Superior temporal gyrus (tissue), 1 donor: Measurements from ENCODE around the gene TUBB2A.
"Not testable (repeated sequence)": the region's sequence is repeated elsewhere in the genome, so short reads cannot be mapped to it uniquely, and the experiment has no call there.

Experiments
- DNase-seq: peaks from one replicate; pipeline ENCODE4 v3.0.0-alpha.2; 2016; ENCODE audit errors: extremely low spot score

The TUBB2A gene

GRCh38 chr6:3181105-3181504 lies 23.8 kb upstream of the TUBB2A start:
- DNase-seq: no peak

DNA sequence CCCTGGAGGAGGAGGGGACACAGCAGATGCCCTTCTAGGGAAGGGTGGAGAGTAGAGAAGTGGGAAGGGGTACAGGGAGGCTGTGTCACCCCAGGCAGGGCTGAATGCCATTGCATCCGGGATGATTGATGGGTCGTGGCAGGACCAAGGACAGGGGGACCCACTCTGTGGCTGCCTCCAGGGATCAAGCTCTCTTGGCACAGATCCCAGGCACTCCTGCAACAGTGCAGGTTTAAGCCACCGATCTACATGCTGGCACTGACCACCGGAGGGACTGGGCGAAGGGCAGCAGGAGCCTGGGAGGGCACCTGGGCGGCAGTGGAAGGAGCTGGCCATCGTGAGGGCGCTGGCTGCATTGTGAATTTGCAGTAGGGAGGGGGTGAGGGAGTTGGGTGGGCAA lies 22.6 kb upstream of the TUBB2A start:
- DNase-seq: not testable (repeated sequence)

DNA sequence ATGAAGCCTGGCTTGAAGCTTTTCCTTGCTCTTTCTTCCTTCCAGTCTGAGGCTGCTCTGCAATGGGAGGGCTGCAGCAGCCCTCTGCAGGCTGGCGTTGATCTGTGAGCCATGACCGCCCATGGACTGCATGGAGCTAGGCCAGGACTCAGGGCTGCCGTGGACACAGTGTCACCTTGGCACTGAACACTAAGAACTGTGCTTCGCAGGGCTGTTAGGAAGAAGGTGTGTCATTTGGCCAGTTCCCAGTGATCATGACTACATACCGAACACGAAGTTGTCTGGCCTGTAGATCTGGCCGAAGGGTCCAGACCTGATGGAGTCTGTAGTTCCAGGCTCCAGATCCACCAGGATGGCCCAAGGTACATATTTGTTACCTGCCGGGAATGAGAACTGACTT lies 21.3 kb upstream of the TUBB2A start:
- not testable (repeated sequence) for DNase-seq

DNA sequence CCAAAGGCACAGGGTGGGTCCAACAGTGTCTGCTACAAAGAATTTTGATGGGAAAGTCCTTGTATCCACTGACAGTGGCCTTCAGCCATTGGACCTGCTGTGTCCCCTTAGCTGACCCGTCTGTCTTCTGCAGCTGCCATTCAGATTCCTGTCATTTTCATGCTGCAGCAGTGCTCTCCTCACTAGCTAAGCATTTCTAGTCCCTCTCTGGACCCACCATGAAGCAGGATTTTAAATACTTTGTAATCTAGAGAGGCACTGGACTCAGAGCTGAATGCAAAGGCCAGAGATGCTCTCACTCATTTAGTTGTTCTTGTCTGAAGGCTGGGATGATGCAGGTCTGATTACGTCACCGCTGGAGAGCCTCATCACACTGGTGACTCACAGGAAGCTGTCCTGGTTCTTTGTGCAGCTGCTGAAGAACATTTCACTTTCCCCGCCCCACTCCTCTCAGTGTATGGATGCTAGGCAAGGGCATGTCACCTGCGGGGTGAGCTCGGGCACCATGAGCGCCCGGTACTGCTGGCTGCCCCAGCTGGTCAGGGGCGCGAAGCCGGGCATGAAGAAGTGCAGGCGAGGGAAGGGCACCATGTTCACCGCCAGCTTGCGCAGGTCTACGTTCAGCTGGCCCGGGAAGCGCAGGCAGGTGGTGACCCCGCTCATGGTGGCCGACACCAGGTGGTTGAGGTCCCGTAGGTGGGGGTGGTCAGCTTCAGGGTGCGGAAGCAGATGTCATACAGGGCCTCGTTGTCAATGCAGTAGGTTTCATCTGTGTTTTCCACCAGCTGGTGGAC lies 19.4 kb upstream of the TUBB2A start:
- peak; percentile 58 for DNase-seq

GRCh38 chr6:3175715-3176402 lies 18.5 kb upstream of the TUBB2A start:
- DNase-seq: no peak

DNA sequence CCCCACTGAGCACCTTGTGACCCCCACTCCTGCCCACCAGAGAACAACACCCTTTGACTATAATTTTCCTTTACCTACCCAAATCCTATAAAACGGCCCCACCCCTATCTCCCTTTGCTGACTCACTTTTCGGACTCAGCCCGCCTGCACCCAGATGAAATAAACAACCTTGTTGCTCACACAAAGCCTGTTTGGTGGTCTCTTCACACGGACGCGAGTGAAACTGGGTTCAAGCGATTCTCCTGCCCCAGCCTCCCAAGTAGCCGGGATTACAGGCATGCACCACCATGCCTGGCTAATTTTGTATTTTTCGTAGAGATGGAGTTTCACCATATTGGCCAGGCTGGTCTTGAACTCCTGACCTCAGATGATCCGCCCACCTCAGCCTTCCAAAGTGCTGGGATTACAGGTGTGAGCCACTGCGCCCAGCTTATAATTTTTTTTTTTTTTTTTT lies 16.3 kb upstream of the TUBB2A start:
- not testable (repeated sequence) for DNase-seq

- DNase-seq: not testable (repeated sequence)
These were observed 15.4 kb upstream of the TUBB2A start for GRCh38 chr6:3172789-3173188.

GRCh38 chr6:3171313-3172175 lies 14.2 kb upstream of the TUBB2A start:
- not testable (repeated sequence) for DNase-seq

- DNase-seq: not testable (repeated sequence)
These were observed 13.3 kb upstream of the TUBB2A start for GRCh38 chr6:3170676-3171075.

GRCh38 chr6:3168046-3168445 lies 10.7 kb upstream of the TUBB2A start:
- DNase-seq: not testable (repeated sequence)

- DNase-seq: not testable (repeated sequence)
These were observed 9.3 kb upstream of the TUBB2A start for GRCh38 chr6:3166535-3167225.

GRCh38 chr6:3165631-3166534 lies 8.5 kb upstream of the TUBB2A start:
- no peak for DNase-seq

DNA sequence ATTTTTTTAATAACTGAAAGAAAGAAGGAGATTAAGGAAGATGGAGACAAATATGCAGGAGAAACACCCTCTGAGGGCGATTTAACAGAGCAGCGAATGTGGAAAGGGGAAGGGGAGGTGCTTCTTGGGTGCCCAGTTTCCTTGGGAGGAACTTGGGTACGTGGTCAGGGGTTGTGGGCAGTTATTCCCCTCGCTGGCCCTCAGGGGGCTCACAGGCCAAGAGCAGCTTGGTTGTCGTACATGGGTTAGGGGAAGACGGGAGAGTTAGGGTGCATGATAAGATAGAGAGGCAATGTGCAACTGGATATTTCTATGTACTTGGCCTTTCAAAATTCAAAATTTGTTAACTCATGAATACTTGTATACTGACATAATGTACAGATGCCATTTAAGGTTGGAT lies 7.0 kb upstream of the TUBB2A start:
- no peak for DNase-seq

DNA sequence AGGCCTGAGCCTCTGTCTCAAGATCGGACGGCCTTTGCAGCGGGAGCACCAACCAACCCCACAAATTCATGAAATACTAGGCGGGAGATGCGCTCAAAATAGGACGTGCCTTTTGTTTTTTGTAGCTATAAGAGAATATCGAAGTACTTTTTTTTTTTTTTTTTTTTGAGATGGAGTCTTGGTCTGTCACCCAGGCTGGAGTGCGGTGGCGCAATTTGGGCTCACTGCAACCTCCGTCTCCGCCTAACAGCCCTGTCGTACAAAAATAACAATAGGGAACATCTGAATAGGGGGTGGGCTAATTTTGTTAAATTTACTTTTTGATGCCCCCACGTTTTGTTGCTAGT lies 5.9 kb upstream of the TUBB2A start:
- DNase-seq: peak; percentile 24

- DNase-seq: peak; percentile 56
These were observed 5.4 kb upstream of the TUBB2A start for GRCh38 chr6:3162565-3163247.

DNA sequence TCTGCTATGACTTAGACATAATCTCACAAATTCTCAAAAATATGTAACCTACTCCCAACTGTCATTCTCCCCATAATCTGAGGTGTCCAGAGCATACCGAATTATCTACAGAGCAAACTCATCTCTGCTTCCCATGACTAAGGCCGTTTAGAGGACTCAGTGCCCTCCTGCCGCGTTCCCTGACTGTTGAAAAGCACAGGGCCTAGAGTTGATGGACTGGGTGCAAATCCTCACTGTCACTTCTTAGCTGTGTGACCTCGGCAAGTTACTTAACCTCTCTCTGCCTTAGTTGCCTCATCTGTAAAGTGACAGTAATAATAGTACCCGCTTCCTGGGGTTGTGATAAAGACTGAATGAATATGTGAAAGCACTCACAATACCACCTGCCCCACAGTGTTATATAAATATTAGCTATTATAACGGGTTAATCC lies 4.7 kb upstream of the TUBB2A start:
- DNase-seq: no peak

GRCh38 chr6:3159805-3160781 lies 2.7 kb upstream of the TUBB2A start:
- DNase-seq: no peak
